Activated effector memory CD4-positive, alpha-beta T cell treated with anti-CD3 and anti-CD28 coated beads, Interleukin-2, amount 50 U/mL, for 16 hours (primary cell): ENCODE data around the gene BCO1.
"Not testable (repeated sequence)": the region's sequence is repeated elsewhere in the genome, so short reads cannot be mapped to it uniquely, and the experiment has no call there.

Experiments
- DNase-seq: peaks from one replicate; pipeline ENCODE4 v3.0.0-alpha.2; 2020

BCO1 gene, protein sequence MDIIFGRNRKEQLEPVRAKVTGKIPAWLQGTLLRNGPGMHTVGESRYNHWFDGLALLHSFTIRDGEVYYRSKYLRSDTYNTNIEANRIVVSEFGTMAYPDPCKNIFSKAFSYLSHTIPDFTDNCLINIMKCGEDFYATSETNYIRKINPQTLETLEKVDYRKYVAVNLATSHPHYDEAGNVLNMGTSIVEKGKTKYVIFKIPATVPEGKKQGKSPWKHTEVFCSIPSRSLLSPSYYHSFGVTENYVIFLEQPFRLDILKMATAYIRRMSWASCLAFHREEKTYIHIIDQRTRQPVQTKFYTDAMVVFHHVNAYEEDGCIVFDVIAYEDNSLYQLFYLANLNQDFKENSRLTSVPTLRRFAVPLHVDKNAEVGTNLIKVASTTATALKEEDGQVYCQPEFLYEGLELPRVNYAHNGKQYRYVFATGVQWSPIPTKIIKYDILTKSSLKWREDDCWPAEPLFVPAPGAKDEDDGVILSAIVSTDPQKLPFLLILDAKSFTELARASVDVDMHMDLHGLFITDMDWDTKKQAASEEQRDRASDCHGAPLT

DNA sequence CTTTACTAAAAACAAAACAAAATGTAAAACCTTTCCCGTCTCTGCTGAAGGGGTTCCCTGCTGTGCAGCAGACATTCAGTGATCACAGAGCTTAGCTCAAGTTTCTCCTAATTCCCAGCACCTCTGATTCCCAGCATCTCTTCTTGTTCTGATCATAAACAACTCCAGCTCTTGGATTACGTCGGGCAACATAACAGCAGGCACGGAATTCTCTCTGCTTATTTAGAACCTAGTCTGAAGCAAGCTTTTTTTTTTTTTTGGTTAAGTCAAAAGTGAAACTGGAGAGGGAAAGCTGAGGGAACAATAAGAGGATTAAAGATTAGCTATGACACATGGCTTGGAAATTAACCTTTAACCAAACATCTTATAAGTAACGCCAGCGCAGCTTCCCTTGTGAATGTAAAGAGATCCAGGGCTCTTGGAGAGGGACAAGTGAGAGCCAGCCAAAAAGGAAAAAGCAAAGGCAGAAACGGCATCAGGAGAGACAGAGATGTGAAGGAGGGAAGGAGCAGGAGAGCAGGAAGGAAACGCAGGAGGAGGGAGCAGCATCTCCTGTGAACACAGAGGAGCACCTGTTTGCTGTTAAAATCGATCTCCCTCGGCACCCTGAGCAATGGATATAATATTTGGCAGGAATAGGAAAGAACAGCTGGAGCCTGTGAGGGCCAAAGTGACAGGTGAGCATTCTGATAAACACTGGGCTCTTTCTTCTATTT, at the start of gene BCO1:
TSS of gene BCO1 (plus strand) at position 394 of the 716 bp plus-strand sequence. CDS start at position 614, 220 bp downstream.
- DNase-seq: no peak

DNA sequence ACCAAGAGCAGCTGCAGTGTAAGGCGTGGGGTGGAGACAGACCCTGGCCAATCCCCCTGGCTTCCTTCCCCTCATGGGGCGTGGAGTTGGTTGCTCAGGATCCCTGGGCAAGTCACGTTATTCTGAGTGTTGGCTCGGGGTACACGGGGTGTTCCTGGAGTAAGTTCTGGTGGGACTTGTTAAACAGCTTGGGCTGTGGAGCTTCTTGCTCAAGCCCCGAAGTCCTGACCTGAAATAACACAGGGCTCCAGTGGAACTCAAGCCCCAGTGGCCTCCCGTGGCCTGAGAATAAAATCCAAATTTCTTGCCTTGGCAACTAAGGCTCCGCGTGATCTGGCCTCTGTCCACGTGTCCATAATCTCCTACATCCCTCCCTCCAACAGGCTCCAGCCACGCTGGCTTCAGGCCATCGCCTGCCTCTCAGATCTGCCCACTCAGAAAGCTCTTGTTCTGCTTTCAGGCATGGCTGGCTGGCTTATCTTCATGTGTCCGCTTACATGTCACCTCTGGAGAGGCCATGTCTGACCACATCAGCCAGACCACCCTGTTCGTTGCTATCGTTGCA, 49.3 kb upstream of the BCO1 start:
- DNase-seq: no peak

DNA sequence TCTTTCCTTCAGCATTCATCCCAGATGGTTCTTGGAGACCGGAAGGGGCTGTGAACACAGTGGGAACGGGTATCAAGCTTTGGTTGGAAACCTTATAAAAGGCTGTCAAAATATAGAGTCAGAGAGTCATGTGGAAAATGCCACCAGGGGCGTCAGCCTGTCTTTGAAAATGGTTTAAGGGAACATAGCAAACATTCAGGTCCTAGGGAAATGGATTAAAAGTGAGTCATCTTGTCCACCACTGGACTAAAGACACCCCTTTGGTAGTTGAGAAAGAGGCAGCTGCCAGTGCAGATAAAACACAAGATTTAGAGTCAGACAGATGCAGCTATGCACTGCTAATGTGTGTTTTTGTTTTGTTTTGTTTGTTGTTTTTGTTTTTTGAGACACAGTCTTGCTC, 47.8 kb upstream of the BCO1 start:
- no peak for DNase-seq

DNA sequence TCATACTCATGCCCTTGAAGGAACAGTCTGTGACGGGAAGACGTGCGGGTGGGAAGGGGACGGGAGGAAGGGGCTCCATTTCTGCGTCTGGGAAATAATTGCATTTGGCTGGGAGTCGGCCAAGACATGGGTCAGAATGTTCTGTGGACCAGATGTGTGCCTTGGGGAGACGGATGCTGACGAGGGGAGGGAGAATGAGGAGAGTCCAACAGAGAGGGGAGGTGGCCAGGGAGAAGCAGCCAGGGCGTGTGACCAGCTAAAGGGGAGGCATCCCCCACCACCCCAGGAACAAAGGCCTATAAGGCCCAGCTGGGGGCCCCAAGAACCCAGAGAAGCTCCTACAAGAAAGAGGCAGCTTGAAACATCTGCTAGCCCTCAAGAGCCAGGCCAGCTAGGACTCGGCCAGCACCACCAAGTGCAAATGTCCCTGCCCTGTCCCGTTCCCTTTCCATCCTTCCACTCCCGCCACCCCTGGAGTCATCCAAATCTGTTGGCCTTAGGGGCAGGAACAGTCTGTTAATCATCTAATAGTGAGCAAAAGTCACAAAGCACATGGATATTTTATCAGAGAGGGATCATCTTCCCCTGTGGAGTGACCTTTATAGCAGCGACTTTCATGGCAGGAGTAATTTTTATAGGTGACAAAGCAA, 42.5 kb upstream of the BCO1 start:
- no peak for DNase-seq

DNA sequence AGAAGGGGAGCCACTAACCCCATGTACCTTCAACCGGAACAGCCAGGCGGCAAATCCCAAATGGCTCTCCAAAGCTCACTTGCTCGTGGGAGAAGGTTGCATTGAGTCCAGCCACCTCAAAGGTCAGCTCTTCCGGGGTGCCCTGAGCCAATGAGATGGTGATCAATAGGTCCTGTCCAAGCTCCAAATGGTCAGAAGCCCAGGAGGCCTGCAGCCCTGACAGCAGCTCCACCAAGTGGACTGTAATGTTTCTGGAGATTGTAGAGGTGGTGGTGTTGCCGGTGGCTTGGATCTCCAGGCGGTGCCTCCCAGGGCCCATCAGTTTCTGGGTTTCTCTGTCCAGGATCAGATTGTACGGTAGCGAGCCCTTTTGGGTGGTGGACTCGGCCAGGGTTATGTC, 39.9 kb upstream of the BCO1 start:
- no peak for DNase-seq

DNA sequence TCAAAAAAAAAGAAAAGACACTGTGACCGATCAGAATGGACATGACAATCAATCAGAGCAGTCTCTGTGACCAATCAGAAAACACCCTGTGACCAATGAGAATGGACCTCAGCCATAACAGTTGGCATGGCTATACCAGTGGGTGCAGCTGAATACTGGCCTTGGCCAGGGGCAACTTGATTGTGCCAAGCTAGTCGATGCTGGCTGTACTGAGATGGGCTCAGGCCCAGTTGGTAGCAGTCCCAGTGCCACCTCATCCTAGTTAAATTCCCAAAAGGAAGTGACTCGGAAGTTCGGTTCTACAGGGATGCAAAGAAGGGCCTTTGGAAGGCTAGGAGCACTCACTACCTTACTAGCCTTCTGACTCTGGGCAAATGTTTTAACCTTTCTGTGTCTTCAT, 37.2 kb upstream of the BCO1 start:
- no peak for DNase-seq

DNA sequence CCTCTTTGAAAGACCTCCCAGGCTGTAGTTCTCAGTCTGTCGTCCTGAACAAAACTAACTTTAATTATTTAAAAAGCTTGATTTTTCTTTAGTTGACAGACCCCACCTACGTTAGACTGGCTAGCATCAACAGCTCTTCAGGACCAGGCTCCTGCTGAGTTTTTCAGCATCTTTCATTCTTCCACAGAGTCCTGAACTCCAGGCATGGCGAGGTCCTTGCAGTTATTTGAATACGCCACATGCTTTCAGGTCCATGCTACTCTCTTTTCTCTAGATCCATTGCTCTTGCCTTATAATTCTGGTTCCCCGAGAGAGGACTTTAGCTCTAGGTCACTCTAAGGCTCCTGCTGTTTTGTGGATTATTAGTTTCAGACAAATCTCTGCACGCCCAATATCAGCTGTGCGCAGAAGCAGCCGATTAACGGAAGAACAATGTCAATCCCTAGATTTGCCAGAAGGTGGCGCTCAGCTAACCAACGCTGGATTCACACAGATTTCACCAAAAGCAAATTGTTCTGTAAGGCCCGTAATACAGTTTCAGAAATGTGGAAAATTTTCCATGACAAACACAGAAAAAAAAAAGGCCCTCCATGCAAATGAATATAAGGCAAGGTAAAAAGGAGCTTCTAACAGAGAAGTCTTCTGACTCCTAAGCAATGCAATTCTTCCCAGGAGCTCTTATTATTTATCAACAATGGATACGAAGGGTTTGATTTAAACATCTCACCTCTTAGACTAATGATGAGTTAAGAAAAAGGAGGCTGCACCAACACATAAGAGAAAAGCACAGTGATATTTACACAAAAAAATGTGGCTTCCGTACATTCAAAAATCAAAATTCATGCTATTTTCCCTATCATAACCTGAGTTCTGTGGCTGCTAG, 33.5 kb upstream of the BCO1 start:
- DNase-seq: peak; percentile 77

DNA sequence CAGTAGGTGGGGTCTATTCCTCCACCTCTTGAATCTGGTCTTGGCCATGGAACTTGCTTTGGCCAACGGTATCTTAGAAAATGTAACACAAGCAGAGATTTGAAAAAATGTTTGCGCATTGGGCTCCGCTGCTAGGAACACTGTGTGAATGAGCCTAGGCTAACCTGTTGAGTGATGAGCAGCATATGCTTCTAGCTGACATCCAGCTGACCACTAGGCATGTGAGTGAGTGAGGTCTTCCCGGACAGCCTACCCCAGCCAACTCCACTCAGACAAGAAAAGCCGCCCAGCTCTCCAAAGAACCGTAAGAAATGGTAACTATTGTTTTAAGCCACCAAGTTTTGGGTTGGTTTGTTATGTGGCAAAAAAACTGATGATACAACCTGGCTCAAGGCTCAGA, 31.4 kb upstream of the BCO1 start:
- no peak for DNase-seq

DNA sequence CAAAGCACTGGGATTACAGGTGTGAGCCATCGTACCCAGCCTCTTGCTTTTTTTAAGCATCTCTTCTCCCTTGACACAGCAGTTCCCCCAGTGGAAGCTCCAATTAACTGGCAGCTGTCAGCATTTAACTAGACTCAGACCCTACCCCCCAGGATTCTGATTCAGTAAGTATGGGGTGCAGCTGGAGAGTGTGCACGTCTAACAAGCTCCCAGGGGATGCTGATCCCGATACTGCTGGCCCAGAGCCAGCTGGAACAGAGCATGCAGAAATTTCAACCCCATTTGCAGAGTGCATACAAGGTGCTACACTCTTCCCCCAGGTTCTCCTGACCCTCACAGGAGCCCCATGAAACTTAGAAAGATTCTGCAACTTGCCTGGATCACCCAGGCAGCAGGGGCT, 27.7 kb upstream of the BCO1 start:
- DNase-seq: no peak

DNA sequence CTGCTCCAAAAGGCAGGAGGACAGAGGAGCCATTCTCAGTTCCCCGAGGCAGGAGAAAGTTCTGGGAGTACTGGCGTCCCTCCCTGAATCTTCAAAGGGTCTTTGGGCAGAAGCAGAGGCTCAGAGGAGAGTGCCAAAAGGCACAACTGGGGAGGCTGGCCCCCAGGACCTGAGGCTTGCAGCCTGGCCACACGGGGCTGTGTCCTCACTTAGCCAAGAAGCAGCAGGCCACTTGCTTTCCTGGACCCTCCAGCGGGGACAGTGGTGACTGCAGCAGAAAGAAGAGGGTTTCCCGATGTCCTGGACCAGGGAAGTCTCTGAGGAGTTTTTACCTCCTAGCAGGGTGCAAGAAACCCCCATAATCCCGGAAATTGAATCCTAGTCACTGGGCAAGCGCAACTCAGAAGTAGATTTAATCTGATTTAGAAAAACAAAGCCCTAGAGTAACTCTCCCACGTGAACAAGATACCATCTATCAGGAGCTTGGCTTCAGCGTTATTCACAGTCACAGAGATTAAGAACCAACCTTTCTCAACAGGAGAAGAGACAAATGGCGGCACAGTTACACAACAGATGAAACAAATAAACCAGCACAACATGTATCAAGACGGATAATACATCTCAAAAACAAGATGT, 25.5 kb upstream of the BCO1 start:
- DNase-seq: no peak

DNA sequence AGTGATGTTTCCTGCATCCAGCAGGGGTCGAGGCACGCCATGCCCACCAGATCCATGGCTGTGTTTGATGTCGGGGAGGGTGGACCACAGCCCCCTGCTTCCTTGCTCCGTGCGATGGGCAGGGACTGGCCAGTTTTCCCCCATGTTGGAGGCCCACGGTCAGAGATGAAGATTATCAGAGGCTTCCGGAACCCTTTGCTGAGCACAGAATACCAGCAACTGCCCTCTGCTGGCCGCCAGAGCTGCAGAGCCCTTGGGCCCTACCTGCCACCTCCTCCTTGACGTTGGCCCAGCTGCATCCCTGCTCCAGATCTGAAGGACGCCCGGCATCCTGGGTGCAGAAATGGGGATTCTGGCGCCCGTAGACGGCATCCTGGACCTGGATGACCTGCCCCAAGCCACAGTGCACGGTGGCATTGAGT, 23.7 kb upstream of the BCO1 start:
- no peak for DNase-seq

DNA sequence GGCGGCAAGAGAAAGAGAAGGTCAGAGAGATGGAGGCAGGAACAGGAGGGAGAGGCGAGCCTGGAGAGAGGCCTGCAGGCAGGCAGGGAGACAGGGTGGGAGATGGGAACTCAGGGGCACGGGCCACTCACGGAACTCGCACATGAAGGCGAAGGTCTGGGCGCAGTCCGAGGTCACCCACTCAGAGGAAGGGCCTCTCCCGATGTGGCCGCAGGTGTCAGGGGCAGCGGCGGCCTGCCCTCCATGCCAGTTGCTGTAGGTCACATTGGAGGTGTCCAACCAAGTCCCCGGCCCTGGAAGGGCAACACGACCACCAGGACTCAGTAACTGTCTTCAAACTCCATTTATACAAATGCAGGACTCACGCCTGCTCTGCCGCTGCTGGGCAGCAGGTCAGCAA, 22.4 kb upstream of the BCO1 start:
- no peak for DNase-seq

DNA sequence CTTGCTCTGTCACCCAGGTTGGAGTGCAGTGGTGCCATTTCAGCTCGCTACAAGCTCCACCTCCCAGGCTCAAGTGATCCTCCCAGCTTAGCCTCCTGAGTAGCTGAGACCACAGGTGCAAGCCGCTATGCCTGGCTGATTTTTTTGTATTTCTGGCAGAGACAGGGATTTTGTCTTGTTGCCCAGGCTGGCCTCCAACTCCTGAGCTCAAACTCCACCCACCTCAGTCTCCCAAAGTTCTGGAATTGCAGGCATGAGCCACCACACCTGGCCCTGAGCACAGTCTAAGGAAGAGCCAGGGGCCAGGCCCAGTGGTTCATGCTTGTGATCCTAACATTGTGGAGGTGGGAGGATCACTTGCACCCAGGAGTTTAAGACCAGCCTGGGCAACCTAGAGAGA, 21.8 kb upstream of the BCO1 start:
- DNase-seq: no peak

DNA sequence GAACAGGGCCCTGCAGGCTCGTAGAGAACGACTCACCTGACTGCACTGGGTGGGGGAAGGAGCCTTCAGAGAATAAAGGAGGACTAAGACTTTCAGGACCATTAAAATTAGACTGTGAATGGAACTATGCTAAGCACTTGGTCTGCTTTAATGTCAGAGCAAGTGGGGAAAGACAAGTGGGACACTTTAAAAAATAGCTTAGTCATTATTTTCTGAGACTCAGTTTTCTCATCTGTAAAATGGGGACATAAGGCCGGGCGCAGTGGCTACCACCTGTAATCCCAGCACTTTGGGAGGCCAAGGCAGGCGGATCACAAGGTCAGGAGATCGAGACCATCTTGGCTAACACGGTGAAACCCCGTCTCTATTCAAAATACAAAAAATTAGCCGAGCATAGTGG, 19.3 kb upstream of the BCO1 start:
- no peak for DNase-seq

DNA sequence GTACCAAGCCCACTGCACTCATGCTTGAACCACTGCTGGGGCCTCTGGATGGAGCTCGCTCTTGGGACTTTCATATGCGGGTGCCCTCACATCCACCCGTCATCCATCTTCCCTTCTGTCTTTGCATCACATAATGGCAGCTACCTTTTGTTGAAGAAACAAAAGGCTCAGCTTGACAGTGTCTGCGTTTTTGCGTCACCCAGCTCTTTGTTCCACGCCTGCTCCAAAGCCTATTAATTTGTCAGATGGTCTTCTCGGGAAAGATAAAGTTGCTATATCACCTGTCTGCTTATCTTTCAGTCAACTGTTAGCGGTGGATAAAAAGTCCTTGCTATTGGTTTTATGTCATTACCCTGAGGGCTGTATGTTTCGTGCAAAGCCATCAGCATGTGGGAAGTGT, 18.1 kb upstream of the BCO1 start:
- DNase-seq: no peak

DNA sequence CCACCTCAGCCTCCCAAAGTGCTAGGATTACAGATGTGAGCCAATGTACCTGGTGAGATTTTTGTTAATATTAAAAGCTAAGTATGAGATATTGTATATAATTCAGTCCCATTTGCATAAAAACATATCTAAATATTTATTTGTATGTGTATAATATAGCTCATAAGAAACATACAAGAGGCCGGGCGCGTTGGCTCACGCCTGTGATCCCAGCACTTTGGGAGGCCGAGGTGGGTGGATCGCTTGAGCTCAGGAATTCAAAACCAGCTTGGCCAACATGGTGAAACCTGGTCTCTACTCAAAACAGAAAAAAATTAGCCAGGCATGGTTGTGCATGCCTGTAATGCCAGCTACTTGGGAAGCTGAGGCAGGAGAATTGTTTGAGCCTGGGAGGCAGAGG, 16.8 kb upstream of the BCO1 start:
- no peak for DNase-seq

DNA sequence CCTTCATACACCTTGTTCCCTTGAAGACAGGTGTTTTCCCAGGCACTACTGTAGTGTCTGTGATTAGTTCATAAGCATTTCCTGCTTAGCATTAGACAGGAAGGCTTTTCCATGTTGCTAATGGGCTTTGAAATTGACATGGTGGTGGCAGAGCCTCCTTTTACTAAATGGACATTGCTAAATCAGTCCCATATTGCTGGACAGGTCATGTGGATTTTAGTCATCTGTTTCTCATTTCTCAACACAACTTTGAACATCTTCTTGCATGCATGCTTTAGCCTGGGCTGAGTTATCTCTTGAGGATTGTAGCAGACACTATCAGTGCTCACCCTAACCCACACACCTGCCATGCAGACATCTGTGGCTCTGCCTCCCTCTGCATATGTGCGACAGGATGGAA, 13.7 kb upstream of the BCO1 start:
- DNase-seq: no peak

DNA sequence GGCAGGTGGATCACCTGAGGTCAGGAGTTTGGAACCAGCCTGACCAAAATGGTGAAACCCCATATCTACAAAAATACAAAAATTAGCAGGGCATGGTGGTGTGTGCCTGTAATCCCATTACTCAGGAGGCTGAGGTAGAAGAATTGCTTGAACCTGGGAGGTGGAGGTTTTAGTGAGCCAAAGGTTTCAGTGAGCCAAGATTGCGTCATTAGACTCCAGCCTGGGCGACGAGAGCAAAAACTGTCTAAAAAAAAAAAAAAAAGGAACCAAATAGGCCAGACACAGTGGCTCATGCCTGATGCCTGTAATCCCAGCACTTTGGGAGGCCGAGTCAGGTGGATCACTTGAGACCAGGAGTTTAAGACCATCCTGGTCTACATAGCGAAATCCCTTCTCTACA, 12.8 kb upstream of the BCO1 start:
- not testable (repeated sequence) for DNase-seq

DNA sequence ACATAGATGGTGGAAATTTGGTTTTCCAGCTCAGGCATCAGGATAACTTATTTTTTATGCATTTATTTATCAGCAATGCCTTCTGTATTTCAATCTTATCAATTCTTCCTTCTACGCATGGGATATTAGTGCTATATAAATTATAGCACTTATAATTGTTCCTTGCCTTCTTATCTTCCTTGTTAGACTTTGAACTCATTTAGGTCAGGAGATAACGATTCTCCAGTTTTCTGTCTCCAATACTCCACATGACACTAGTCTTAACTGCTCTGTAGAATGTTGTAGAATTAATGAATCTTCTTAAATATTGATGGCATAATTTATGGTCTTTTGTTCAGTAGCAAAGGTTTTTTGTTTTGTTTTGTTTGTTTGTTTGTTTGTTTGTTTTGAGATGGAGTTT, 10.7 kb upstream of the BCO1 start:
- no peak for DNase-seq

DNA sequence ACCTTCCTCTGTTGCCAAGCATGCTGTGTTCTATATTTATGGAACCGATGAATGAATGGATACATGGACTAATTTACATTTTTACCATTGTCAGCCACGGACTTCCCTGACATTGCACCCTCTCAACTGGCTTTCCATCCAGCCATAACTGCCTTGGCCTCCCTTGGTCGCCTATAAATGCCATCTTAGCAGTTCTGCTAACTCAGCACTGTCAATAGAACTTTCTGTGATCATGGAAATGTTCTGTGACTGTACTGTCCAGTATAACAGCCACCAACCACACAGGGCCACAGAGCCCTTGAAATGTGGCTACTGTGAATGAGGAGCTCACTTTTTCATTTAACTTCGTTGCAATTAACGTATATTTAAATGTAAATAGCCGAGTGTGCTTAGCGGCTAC, 8.7 kb upstream of the BCO1 start:
- no peak for DNase-seq

DNA sequence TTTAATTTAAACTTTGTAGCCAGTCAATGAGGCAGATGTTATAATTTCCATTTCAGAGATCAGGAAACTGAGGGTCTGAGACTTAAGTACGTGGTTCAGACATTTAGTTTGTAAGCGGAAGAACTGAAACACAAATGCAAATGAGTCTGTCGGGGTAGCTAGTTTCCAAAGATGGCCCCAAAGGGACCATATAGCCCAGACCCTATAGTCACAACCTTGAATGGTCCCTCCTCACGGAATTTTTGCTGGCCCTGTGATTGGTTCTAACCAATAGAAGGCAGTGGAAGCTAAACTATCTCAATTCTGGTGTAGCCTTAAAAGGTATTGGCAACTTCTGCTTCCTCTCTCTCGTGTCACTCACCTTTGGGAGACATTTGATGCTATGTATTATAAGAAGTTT, 7.5 kb upstream of the BCO1 start:
- no peak for DNase-seq
